Fibroblast of skin of scalp (primary cell): Measurements from ENCODE around the gene RPRD1B.
A peak's percentile ranks its signal among the peaks of the same experiment; 100 is the strongest.
"Not testable (repeated sequence)": the region's sequence is repeated elsewhere in the genome, so short reads cannot be mapped to it uniquely, and the experiment has no call there.

Experiments used
- DNase-seq: peaks from one replicate; pipeline ENCODE4 v3.0.0-alpha.2; 2013

Gene RPRD1B

GRCh38 chr20:38107386-38107785 lies 73.8 kb downstream of the RPRD1B start:
- not testable (repeated sequence) for DNase-seq

- DNase-seq: not testable (repeated sequence)
These were observed 74.4 kb downstream of the RPRD1B start for GRCh38 chr20:38107916-38108315.

GRCh38 chr20:38108438-38108985 lies 75.0 kb downstream of the RPRD1B start:
- peak; percentile 24 for DNase-seq

- DNase-seq: peak; percentile 46
These were observed 75.5 kb downstream of the RPRD1B start for GRCh38 chr20:38108986-38109541.

GRCh38 chr20:38109591-38110524 lies 76.3 kb downstream of the RPRD1B start:
- DNase-seq: peak; percentile 99

- DNase-seq: no peak
These were observed 77.1 kb downstream of the RPRD1B start for GRCh38 chr20:38110525-38111178.

GRCh38 chr20:38111366-38112232 lies 78.1 kb downstream of the RPRD1B start:
- no peak for DNase-seq

- no peak for DNase-seq
These were observed 78.8 kb downstream of the RPRD1B start for GRCh38 chr20:38112261-38112929.

GRCh38 chr20:38112930-38113294 lies 79.4 kb downstream of the RPRD1B start:
- DNase-seq: no peak

GRCh38 chr20:38113401-38114325 lies 80.1 kb downstream of the RPRD1B start:
- DNase-seq: peak; percentile 33

- peak; percentile 54 for DNase-seq
These were observed 80.8 kb downstream of the RPRD1B start for GRCh38 chr20:38114353-38114791.

GRCh38 chr20:38115205-38115604 lies 81.7 kb downstream of the RPRD1B start:
- no peak for DNase-seq

- no peak for DNase-seq
These were observed 82.3 kb downstream of the RPRD1B start for GRCh38 chr20:38115896-38116295.

GRCh38 chr20:38116409-38117165 lies 83.0 kb downstream of the RPRD1B start:
- no peak for DNase-seq

GRCh38 chr20:38117205-38117604 lies 83.7 kb downstream of the RPRD1B start:
- DNase-seq: no peak

GRCh38 chr20:38117635-38118034 lies 84.1 kb downstream of the RPRD1B start:
- peak; percentile 67 for DNase-seq

- DNase-seq: no peak
These were observed 85.9 kb downstream of the RPRD1B start for GRCh38 chr20:38119446-38119845.

- DNase-seq: no peak
These were observed 87.1 kb downstream of the RPRD1B start for GRCh38 chr20:38120625-38120988.

- DNase-seq: no peak
These were observed 88.2 kb downstream of the RPRD1B start for GRCh38 chr20:38121741-38122140.
